HG02678 (cell line): Measurements from ENCODE around the gene RPN1.
"Not testable (repeated sequence)": the region's sequence is repeated elsewhere in the genome, so short reads cannot be mapped to it uniquely, and the experiment has no call there.

ENCODE experiments used
- ATAC-seq: cut with Tn5 transposase; IDR thresholded peaks from one replicate; pipeline ENCODE4 v1.9.1; 2021; ENCODE audit warnings: mild to moderate bottlenecking, moderate library complexity; ENCODE audit not compliant: unreplicated experiment

RPN1 gene

GRCh38 chr3:128613083-128613829, 37.4 kb downstream of the RPN1 start:
- no peak for ATAC-seq

- no peak for ATAC-seq
These were observed 40.1 kb downstream of the RPN1 start for GRCh38 chr3:128610451-128611070.

DNA sequence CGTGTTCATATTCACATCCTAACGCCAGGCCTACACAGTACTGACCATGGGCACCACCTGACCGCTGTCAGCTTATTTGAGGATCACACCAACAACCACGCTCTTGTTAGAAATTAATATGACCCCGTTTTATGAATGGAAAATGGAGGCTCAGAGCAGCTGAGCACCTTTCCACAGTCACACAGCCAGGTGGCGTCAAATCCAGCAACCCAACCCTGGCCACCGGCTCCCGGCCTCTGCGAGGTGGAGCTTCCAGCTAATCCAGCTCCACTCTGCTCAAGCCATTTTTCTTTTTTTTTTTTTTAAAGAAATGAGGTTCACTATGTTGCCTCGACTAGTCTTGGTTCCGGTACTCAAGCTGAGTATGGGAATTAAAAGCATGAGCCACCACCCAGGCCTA, 41.3 kb downstream of the RPN1 start:
- no peak for ATAC-seq

GRCh38 chr3:128607710-128608048, 42.9 kb downstream of the RPN1 start:
- ATAC-seq: no peak

DNA sequence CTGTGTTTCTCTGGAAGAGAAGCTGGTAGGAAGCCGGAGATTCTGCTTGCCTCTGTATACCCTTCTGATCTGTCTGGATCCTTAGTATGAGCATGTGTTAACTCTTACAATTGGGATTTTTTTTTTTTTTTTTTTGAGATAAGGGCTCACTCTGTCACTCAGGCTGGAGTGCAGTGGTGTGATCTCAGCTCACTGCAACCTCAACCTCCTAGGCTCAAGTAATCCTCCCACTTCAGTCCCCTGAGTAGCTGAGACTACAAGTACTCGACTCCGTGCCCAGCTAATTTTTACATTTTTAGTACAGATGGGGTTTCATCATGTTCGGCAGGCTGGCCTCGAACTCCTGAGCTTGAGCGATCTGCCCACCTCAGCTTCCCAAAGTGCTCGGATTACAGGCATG, 44.5 kb downstream of the RPN1 start:
- ATAC-seq: no peak

DNA sequence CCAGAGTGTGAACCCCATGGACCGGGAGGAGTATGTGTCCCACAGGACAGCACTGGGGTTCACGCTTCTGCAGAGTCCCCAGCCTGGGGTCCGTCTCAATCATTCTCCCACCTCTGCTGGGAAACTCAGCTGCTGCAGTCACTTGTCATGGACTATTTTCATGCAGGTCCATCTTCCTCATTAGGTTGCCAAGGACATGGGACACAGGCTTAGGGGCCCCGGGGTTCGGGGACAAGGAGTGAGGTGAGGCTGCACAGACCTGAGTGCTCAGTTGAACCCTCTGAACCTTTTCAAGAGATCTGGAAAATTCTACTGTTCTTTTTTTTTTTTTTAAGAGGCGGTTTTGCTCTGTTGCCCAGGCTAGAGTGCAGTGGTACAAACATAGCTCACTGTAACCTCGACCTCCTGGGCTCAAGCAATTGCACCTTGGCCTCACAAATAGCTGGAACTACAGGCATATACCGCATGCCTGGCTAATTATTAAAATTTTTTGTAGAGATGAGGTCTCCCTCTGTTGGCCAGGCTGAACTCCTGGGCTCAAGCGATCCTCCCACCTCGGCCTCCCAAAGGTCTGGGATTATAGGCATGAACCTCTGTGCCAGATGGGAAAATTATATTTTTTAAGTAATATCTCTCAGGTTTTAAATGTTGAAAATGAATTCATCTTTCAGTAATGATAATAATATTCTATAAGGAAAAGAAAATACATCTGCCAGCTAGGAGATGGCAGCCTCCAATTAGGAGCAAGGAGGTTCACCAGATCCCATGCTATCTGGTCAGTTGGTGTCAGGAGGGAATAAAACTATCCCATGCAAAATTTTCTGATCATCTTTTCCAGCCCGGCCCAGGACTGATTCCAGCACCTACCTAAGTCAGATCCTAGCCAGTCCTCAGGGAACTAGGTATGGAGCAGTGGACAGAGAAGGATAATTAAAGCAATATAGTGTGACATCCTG, 45.2 kb downstream of the RPN1 start:
- no peak for ATAC-seq

DNA sequence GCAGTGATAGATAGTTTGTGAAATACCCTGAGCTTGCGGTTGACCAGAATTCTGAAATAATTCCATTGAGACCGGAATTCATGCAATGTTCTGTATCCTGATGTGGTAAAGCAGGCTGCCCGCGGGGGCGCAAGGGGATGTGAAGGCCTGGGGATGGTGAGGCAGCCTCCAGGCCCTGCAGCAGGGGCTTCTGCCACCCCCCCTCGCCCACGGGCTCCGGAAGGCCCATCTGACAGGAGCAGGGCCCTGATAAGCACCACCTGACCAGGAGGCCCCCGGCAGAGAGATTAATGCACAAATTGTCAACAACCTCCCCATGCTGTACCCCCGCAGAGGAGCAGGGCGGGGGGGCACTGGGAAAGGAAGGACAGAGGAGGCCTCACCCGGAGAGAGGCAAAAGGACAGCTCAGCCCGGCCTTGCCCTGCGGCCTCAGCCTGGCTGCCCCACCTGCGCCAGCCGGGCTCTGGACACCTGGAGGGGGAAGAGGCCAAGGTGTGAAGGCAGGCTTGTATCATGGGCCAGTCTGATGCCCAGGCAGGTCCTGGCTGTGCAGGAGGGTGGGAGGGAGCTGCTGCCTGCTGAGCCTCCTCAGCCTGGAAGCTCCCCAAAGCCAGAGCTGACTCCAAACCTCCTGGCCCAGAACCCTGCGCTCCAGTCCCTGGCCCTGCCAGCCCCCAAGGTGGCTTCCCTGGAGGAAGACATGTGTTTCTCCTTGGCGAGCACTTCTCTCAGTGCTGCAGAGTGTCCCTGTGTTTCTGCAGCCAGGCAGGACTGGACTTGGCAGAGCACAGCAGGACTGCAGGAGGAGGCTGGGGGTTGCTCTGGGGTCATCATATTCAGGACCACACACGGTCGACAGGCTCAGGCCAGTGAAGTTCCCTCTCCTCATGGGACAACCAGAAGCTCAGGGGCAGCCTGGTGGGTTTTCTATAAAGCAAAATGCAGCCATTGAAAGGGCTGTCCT, 46.5 kb downstream of the RPN1 start:
- no peak for ATAC-seq

GRCh38 chr3:128603313-128603712, 47.3 kb downstream of the RPN1 start:
- ATAC-seq: no peak

DNA sequence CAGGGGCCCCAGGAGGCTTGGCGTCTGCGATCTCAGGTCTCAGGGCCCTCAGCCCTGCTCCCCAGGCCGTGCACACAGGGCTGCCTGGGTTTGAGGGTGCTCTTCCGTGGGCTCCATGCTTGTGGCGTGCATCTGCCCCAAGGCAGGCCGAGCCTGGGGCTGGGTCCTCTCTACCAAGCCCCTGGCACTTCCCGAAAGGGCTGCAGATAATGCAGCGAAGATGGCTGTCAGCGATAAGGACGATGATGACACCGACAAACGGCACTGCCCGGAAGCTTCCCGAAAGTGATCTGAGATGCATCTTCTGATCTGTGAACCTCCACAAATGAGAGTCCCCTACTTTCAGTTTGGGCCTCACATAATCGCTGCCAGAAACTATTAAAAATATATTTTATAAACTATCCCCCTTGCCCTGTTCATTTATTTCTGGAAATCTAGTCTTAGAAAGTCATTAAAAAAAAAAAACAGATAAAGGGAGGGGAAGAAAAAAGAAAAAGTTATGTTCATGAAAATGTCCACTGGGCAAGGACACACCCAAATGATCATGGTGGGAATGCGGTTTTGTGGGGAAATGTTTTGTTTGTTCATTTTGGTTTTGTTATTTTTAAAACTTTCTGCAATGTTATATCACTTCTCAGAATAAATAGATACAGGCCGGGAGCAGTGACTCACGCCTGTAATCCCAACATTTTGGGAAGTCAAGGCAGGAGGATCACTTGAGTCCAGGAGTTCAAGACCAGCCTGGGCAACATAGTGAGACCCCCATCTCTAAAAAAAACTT, 51.5 kb downstream of the RPN1 start:
- no peak for ATAC-seq

GRCh38 chr3:128597900-128598299, 52.7 kb downstream of the RPN1 start:
- no peak for ATAC-seq

- no peak for ATAC-seq
These were observed 57.8 kb downstream of the RPN1 start for GRCh38 chr3:128592864-128593263.

GRCh38 chr3:128591738-128592426, 58.7 kb downstream of the RPN1 start:
- no peak for ATAC-seq

- ATAC-seq: no peak
These were observed 59.7 kb downstream of the RPN1 start for GRCh38 chr3:128590948-128591347.

DNA sequence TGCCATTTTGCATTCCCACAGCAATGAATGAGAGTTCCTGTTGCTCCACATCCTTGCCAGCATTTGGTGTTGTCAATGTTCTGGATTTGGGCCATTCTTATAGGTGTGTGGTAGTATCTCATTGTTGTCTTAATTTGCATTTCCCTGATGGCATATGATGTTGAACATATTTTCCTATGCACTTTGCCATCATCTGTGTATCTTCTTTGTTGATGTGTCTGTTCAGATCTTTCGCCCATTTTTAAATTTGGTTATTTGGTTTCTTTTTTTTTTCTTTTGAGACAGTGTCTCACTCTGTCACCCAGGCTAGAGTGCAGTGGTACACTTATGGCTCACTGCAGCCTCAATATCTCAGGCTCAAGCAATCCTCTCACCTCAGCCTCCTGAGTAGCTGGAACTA, 60.6 kb downstream of the RPN1 start:
- not testable (repeated sequence) for ATAC-seq

GRCh38 chr3:128588147-128588546, 62.5 kb downstream of the RPN1 start:
- no peak for ATAC-seq

DNA sequence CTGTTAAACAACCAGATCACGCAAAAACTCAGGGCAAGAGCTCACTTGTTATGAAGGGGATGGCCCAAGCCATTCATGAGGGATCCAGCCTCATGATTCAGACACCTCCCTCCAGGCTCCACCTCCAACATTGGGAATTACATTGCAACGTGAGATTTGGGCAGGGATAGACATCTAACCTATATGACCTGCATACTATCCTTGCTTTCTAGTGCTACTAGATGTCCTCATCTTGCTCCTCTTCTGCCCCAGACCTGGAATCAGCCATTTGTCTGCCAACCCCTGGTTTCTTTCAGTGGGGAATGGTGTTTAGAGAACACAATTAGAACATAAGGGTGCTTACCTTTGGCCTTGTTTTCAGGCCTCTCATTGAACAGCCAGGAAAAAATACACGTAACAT, 63.2 kb downstream of the RPN1 start:
- ATAC-seq: no peak

- ATAC-seq: not testable (repeated sequence)
These were observed 63.7 kb downstream of the RPN1 start for GRCh38 chr3:128586932-128587331.

- ATAC-seq: not testable (repeated sequence)
These were observed 64.2 kb downstream of the RPN1 start for GRCh38 chr3:128586391-128586790.

GRCh38 chr3:128585974-128586373, 64.6 kb downstream of the RPN1 start:
- no peak for ATAC-seq
